Occipital lobe (tissue), 2 donors: ENCODE measurements around the gene CEP76. TPM values are rescaled to one million over a fixed set of nuclear protein-coding genes. Genes with fewer than 3 reads are reported as not detected.
A peak's percentile ranks its signal among the peaks of the same experiment; 100 is the strongest.
"Not testable (repeated sequence)": the region's sequence is repeated elsewhere in the genome, so short reads cannot be mapped to it uniquely, and the experiment has no call there.

ENCODE experiments used
- DNase-seq: peaks from one replicate; lab custom pipeline; 2025; lab: John Stamatoyannopoulos, UW
- total RNA-seq: library from RNA; depleted of rRNA; stranded (reverse); fragments of >200 nt; gene quantifications from one replicate; pipeline ENCODE4 v1.2.3, GENCODE V29; 2014

Gene CEP76
- total RNA-seq, 1 donor from 2014 or later = 22.5 TPM

- peak; percentile 33 for DNase-seq
Measured at GRCh38 chr18:12645751-12646203, 56.7 kb downstream of the CEP76 start.

GRCh38 chr18:12645254-12645653, 57.3 kb downstream of the CEP76 start:
- DNase-seq = no peak

DNA sequence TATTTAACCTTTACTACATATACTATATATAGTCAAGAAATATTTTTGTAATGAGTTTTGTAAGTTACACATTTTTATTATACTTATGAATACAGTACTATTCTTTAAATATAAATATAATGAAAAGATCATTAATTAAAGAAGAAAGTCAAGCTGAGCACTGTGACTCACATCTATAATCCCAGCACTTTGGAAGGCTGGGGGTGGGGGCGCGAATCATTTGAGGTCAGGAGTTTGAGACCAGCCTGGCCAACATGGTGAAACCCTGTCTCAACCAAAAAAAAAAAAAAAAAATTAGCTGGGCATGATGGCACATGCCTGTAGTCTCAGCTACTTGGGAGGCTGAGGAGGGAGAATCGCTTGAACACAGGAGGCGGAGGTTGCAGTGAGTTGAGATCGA, 58.8 kb downstream of the CEP76 start:
- DNase-seq = not testable (repeated sequence)

DNA sequence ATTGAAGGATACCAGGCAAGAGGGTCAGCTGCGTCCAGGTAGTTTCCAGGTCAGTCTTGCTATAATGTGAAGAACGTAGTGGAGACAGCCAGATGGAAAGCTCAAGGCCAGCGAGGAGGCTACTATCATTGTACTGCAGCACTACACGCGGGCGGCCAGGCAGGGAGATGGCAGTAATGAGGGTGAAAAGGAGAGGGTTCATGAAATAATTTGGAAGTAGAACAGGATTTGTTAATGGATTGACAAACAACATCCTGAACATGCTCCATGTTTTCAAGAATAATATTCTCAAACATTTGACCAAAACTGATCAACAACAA, 61.7 kb downstream of the CEP76 start:
- no peak for DNase-seq

- no peak for DNase-seq
Measured at GRCh38 chr18:12639990-12640880, 62.3 kb downstream of the CEP76 start.

DNA sequence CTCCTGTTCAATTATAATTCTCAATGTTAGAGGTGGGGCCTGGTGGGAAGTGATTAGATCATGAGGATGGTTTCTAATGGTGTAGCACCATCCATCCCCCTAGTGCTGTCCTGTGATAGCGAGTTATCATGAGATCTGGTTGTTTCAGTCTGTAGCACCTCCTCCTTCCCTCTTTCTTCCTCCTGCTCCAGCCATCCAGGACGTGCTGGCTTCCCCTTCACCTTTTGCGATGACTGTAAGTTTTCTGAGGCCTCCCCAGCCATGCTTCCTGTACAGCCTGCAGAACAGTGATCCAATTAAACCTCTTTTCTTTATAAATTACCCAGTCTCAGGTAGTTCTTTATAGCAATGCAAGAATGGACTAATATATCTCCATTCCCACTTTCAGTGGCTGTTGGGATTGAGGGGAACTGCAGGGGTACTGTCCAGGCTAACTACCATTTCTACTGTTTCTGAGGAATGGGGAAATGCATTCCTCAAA, 63.8 kb downstream of the CEP76 start:
- DNase-seq = no peak

- no peak for DNase-seq
Measured at GRCh38 chr18:12637901-12638643, 64.5 kb downstream of the CEP76 start.

GRCh38 chr18:12637393-12637792, 65.1 kb downstream of the CEP76 start:
- DNase-seq = no peak

DNA sequence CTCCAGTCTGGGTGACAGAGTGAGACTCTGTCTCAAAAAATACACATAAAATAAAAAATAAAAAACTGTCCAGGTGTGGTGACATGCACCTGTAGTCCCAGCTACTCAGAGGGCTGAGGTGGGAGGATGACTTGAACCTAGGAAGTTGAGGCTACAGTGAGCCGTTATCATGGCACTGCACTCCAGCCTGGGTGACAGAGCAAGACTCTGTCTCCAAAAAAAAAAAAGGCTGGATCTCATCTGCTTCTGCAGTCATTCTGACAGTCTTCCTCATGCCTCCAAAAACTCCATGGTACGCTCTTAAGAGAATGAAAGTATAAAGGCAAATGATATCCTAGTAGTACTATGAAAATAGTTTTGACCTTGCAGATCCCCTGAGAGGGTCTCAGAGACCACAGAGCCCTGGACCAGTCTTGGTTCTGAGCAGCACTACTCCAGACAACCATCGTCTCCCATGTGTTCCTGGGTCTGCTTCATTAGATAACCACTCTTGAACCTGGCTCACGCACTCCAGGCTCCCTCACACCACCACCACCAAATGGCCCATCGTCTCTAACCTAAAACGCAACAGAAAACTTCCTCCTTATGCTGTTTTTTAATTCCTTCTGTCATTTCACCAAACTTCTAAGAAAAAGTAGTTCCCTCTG, 70.6 kb downstream of the CEP76 start:
- DNase-seq = no peak

DNA sequence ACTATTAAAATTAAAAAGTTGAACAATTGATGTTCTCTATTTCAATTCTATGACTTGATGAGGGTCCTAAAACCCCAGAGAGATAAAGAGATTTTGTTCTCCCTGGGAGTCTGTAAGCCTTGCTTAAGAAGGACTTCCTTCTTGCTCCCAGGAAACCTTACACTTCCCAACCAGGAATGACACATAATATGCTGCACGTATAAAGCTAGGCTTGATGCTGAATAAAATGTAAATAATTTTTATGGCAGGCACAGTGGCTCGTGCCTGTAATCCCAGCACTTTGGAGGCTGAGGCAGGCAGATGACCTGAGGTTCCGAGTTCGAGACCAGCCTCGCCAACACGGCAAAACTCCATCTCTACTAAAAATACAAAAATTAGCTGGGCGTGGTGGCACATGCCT, 72.4 kb downstream of the CEP76 start:
- no peak for DNase-seq

DNA sequence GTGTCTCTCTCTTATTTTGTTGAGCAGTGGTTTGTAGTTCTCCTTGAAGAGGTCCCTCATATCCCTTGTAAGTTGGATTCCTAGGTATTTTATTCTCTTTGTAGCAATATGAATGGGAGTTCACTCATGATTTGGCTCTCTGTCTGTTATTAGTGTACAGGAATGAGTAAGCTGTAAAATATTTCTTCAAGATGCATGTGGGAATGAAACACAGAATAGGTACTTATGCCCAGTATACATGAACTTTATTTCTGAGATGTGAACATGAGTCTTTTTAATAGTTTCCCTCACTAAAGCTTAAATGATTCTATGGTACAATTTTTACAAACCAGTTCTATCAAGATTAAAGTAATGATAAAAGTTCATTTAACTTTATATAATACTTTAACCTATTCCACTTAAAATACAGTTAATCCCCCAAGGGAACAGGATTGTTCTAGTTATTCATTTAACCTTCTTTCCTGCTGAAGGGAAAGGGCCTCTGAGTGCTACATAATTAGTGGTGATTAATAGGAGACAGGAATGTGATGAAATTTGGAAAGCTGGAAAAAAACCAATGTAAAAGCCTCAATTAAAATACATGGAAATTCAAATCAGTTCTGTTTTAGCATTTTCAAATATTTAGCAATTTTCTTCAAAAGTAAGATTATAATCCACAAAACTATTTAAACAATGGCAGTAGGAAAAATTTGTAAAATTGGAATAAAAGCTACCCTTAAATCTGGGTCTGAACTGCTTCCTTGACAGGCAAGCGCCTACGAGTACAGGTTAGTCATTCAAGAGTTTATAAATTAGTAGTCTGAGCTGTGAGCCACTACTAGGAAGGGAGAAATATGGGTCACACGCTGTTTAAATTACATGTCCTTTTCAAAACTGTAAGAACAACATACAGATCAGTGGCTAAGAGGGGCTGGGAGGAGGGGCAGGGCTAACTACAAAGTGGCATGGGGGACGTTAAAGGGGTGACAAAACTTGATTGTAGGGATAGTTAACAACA, 73.5 kb downstream of the CEP76 start:
- no peak for DNase-seq

GRCh38 chr18:12627199-12627598, 75.3 kb downstream of the CEP76 start:
- DNase-seq = not testable (repeated sequence)

DNA sequence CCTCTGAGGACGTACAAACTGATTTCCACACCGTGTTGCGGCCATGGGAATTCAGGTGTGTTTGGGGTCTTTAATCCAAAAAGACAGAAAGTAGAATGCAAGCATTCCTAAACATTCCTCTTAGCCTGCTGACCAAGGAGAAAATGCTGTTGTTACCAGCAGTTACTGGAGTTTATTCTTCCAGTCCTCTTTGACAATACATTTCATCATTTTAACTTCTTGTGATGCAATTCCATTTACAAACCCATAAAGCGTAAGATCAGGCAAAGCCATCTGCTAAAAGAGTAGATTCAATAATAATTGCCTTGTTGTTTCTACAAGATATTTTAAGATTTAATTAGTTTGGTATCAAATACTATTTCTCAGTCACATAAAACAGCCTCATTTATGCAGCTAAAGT, 77.3 kb downstream of the CEP76 start:
- DNase-seq = no peak

Other genes starting within 250 kb of the CEP76 start
- gene SPIRE1, start 44.6 kb downstream of the CEP76 start, total RNA-seq = 128 TPM
- 73.2 TPM for gene PSMG2, start 319 bp upstream of the CEP76 start, total RNA-seq
- gene PTPN2, start 181.5 kb upstream of the CEP76 start, total RNA-seq = 94.7 TPM
- 40.1 TPM for gene SEH1L, start 245.3 kb upstream of the CEP76 start, total RNA-seq